ENCODE results near the gene SMIM7.

The SMIM7 gene

DNA sequence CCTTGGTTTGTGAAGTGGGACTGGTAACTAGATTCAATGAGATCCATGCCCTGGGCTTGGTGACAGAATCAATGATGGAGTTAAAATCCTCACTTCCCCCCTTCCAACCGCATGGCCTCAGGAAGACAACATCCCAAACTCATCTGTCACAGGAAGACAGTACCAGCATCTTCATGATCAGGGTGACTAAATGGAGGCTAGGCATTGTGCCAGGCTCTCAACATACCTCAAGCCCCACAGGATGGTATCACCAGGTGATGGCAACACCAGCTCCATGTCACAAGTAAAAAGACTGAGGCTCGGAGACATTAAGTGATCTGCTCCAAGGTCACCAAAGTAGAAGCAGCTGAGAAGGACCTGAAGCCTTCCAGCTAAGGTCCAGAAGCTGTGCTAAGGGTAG, 46.1 kb downstream of the SMIM7 start:
- TF ChIP-seq, protein P1, sequence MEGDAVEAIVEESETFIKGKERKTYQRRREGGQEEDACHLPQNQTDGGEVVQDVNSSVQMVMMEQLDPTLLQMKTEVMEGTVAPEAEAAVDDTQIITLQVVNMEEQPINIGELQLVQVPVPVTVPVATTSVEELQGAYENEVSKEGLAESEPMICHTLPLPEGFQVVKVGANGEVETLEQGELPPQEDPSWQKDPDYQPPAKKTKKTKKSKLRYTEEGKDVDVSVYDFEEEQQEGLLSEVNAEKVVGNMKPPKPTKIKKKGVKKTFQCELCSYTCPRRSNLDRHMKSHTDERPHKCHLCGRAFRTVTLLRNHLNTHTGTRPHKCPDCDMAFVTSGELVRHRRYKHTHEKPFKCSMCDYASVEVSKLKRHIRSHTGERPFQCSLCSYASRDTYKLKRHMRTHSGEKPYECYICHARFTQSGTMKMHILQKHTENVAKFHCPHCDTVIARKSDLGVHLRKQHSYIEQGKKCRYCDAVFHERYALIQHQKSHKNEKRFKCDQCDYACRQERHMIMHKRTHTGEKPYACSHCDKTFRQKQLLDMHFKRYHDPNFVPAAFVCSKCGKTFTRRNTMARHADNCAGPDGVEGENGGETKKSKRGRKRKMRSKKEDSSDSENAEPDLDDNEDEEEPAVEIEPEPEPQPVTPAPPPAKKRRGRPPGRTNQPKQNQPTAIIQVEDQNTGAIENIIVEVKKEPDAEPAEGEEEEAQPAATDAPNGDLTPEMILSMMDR (IDR thresholded peaks at IDR 0.05) = no peak
- no peak for TF ChIP-seq ZFX (IDR thresholded peaks at IDR 0.05; ENCODE audit: borderline replicate concordance)
- peak overlapping the region; percentile 60 for H3K27ac ChIP-seq

DNA sequence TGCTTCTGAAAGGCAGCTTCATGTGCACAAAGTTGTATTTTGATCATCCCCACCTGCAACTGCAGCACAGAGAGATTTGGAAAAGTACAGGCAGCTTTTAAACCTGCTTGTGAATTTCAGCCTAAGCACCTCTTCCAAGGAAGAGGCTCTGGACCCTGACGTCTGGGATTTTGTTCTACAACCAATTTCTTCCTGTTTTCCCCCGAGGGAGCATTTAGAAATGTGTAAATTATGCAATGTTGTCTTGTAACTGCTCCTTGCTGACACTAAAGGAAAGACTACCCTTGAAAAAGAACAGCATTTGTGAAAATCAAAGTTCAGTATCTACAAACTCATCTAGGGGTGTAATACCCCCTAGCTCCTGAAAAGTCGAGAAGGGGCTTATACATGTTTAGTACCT, 47.3 kb downstream of the SMIM7 start:
- no peak for TF ChIP-seq ZFX (IDR thresholded peaks at IDR 0.05; ENCODE audit: borderline replicate concordance)
- TF ChIP-seq, protein P1 (IDR thresholded peaks at IDR 0.05) = no peak
- peak overlapping the region; percentile 60 for H3K27ac ChIP-seq

DNA sequence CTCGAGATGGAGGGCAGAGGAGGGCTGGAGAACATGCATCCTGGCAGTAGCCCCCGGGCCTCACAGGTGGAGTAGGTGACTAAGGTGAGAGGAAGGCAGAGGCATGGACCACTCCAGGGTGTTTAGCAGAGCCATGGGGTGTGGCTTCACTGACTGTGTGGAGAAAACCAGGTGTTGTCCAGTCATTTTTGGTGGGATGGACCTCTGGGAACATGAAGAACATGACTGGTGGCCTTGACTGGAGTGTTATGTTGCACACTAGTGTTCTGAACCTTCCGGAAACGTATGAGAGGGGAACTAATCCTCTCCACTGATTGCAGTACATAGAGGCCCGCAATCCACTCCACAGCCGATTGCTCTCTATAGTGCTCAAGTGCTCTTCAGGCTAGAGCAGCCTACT, 48.8 kb downstream of the SMIM7 start:
- H3K27ac ChIP-seq = no peak overlapping the region
- TF ChIP-seq ZFX (IDR thresholded peaks at IDR 0.05; ENCODE audit: borderline replicate concordance) = no peak
- TF ChIP-seq, protein P1 (IDR thresholded peaks at IDR 0.05) = no peak

DNA sequence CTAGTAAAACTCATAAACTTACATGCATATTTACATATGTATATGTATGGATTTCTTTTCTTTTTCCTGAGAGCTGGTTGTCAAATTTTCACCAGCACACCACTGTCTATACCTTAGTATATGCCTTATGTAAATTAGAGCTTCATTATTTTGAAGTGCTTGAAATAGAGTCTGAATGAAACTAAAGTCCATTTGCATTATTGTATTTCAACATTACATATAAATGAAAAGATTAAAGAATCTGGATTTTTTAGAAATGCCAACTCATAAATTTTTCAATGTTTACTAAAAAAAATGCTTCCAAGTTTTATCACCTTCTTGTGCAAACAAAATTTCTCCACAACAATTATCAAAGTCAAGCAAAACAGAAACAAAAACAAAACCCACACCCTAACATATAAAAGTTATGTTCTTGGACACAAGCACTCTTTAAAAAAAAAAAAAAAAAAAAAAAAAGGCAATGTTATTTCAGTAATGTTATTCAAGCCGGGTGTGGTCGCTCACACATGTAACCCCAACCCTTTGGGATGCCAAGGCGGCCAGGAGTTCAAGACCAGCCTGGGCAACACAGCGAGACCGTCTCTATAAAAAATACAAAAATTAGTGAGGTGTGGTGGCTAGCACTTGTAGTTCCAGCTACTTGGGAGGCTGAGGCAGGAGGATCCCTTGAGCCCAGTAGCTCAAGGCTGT, 50.3 kb downstream of the SMIM7 start:
- no peak overlapping the region for H3K27ac ChIP-seq
- no peak for TF ChIP-seq ZFX (IDR thresholded peaks at IDR 0.05; ENCODE audit: borderline replicate concordance)
- TF ChIP-seq, protein P1 (IDR thresholded peaks at IDR 0.05) = no peak

DNA sequence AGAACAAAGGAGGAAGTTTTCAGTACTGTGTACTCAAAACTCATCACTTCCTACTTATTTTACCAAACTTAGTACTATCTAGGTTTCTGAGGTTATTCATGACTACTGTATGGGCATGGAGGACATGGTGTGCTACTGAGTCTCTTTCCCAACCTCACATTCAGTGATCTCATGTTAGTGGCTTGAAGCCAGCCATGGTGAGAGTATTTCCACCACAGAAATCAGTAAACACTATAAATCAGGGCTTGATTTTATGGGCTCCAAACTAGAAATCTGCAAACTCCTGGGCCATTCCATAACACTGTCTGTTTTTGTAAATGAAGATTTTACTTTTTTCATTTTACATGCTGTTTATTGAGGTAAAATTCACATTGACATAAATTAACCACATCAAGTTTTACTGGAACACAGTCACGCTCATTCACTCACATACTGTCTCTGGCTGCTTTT, 51.6 kb downstream of the SMIM7 start:
- peak overlapping the region; percentile 32 for H3K27ac ChIP-seq
- TF ChIP-seq, protein P1 (IDR thresholded peaks at IDR 0.05) = no peak
- no peak for TF ChIP-seq ZFX (IDR thresholded peaks at IDR 0.05; ENCODE audit: borderline replicate concordance)

DNA sequence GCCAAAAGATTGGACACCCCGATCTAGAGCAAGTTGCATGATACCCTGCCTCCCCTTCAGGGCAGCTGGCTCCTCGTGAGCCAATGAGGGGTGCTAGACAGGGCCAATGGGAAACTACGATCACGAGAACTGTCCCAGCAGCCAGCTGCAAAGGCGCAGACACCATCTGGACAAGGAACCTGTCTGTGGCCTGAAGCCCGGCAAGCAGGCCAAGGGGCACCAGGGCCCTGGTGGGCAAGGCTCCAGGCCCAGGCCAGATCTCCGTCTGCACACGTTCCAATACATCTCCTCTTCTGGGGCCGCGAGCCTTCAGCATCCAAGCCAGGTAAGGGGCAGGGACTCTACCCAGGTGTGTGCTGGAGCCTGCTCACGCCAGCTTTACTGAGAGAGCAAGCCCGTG, 52.1 kb downstream of the SMIM7 start:
- peak overlapping the region; percentile 32 for H3K27ac ChIP-seq
- TF ChIP-seq, protein P1 (IDR thresholded peaks at IDR 0.05) = no peak
- no peak for TF ChIP-seq ZFX (IDR thresholded peaks at IDR 0.05; ENCODE audit: borderline replicate concordance)

DNA sequence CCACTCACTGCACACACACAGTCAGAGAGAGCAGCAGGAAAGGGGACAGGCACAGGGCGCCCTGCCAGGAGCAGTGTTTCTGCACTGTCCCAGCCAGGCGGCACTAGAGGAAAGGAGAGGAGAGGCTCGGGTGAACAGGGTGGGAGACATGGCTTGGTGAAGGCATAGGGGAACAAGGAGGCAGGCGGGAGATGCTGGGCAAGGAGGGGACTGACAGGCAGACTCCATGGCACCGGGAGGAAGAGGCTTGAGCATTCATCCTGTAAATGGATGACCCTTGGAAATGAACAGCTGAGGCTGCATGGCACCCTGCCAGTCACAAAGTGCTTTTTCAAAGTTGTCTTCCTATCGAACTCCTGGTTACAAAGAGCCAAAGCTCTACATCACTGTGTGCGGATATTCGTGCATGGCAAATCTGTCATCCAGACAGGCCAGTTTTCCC, 54.4 kb downstream of the SMIM7 start:
- no peak overlapping the region for H3K27ac ChIP-seq
- TF ChIP-seq, protein P1 (IDR thresholded peaks at IDR 0.05) = no peak
- TF ChIP-seq ZFX (IDR thresholded peaks at IDR 0.05; ENCODE audit: borderline replicate concordance) = no peak

Measured in 22Rv1 (cell line).